PC-3 (cell line): ENCODE data around the gene SMIM22. TPM values are rescaled to one million over a fixed set of nuclear protein-coding genes. Genes with fewer than 3 reads are reported as not detected.

ENCODE experiments used
- ATAC-seq: fragments of 200-7000 bp; cut with Tn5 transposase; 2 replicates; pipeline ENCODE4 v1.9.1; 2020; ENCODE audit warnings: mild to moderate bottlenecking, moderate library complexity
- BruUV-seq: library from RNA; stranded (reverse); fragments of 400-500 nt; replicated peaks from 2 replicates; lab custom pipeline; 2021; lab: Mats Ljungman, UMichigan
- CTCF ChIA-PET: fragments of 300-600 bp; sonication (Branson Sonifier 250); formaldehyde crosslinking; loops from one replicate; lab custom pipeline; 2022; ENCODE audit warnings: antibody characterized with exemption; lab: Charles Lee
- POLR2A ChIA-PET: fragments of 300-600 bp; sonication (Branson Sonifier 250); formaldehyde crosslinking; loops from one replicate; lab custom pipeline; 2022; ENCODE audit warnings: antibody characterized with exemption; ENCODE audit not compliant: unreplicated experiment; lab: Charles Lee
- DNase-seq: peaks from one replicate; pipeline ENCODE4 v3.0.0-alpha.2; 2015
- H2AFZ ChIP-seq: fragments of 300-600 bp; sonication (generic); 2 replicates; pipeline ENCODE4 v1.6.0; 2016; ENCODE audit warnings: antibody characterized with exemption, low read length
- H3F3A ChIP-seq: fragments of 300-600 bp; sonication (generic); one replicate; pipeline ENCODE4 v1.6.0; 2017; ENCODE audit warnings: antibody characterized with exemption, low read length, control low read depth, mild to moderate bottlenecking; ENCODE audit not compliant: unreplicated experiment
- H3K27ac ChIP-seq: fragments of 300-600 bp; sonication (generic); 2 replicates; pipeline ENCODE4 v1.5.1; 2016; ENCODE audit warnings: mild to moderate bottlenecking, low read length
- H3K27me3 ChIP-seq: fragments of 300-600 bp; sonication (generic); 2 replicates; pipeline ENCODE4 v1.6.1; 2016; ENCODE audit warnings: low read length, mixed read lengths
- H3K36me3 ChIP-seq: fragments of 300-600 bp; sonication (generic); 2 replicates; pipeline ENCODE4 v1.6.1; 2016; ENCODE audit warnings: low read depth, mixed run types, low read length, mixed read lengths
- H3K4me1 ChIP-seq: fragments of 300-600 bp; sonication (generic); 2 replicates; pipeline ENCODE4 v1.5.1; 2016; ENCODE audit warnings: low read length; ENCODE audit not compliant: insufficient read depth
- H3K4me2 ChIP-seq: fragments of 300-600 bp; sonication (generic); 2 replicates; pipeline ENCODE4 v1.6.0; 2016; ENCODE audit warnings: low read length
- H3K4me3 ChIP-seq: fragments of 300-600 bp; sonication (generic); 2 replicates; pipeline ENCODE4 v1.5.1; 2016; ENCODE audit warnings: mild to moderate bottlenecking, low read length, mixed read lengths
- H3K79me2 ChIP-seq: fragments of 300-600 bp; sonication (generic); 2 replicates; pipeline ENCODE4 v1.6.1; 2017; ENCODE audit warnings: low read length, mixed read lengths
- H3K9ac ChIP-seq: fragments of 300-600 bp; sonication (generic); 2 replicates; pipeline ENCODE4 v1.6.0; 2016; ENCODE audit warnings: mild to moderate bottlenecking, low read length
- H3K9me2 ChIP-seq: fragments of 300-600 bp; sonication (generic); replicated peaks from 2 replicates; pipeline ENCODE4 v1.6.1; 2016; ENCODE audit warnings: mixed run types, low read length, mixed read lengths
- H3K9me3 ChIP-seq: fragments of 300-600 bp; sonication (generic); 2 replicates; pipeline ENCODE4 v1.6.1; 2016; ENCODE audit warnings: low read length, mixed read lengths
- H4K20me1 ChIP-seq: fragments of 300-600 bp; sonication (generic); 2 replicates; pipeline ENCODE4 v1.6.1; 2016; ENCODE audit warnings: low read length, mixed read lengths
- CTCF ChIP-seq: fragments of 300-600 bp; sonication (generic); conservative IDR thresholded peaks from 2 replicates; pipeline ENCODE4 v1.5.1; 2017; ENCODE audit warnings: antibody characterized with exemption, low read depth, mild to moderate bottlenecking, low read length
- EZH2 ChIP-seq: fragments of 300-600 bp; sonication (generic); IDR thresholded peaks from one replicate; pipeline ENCODE4 v1.6.1; 2017; ENCODE audit warnings: antibody characterized with exemption, mild to moderate bottlenecking, low read length; ENCODE audit not compliant: unreplicated experiment
- EZH2phosphoT487 ChIP-seq: fragments of 300-600 bp; sonication (generic); IDR thresholded peaks from 2 replicates; pipeline ENCODE4 v1.6.1; 2018; ENCODE audit warnings: mild to moderate bottlenecking, antibody characterized with exemption, low read length, borderline replicate concordance
- intact Hi-C: fragments of 100-400 bp; cut with micrococcal nuclease; formaldehyde crosslinking; loops from 2 replicates; pipeline ENCODE4 v1.9.0; 2023
- total RNA-seq: library from RNA; depleted of rRNA; stranded (reverse); fragments of >200 nt; gene quantifications from 2 replicates; pipeline ENCODE4 v1.2.3, GENCODE V29; 2014

SMIM22 gene
- total RNA-seq, 1 experiment from 2014 or later: not detected

- ChIA-PET POLR2A (no interaction called here), CTCF (no interaction called here)
- Histone ChIP-seq H3K27me3 (no peaks in the 10 kb centered on the region), H3K79me2 (peaks cover 4% of the 10 kb centered on the region; the same call in 1 of the 2 replicates), H3K9me2 (no peaks in the 10 kb centered on the region), H4K20me1 (no peaks in the 10 kb centered on the region), H2AFZ (no peak overlapping the region), H3K9me3 (no peaks in the 10 kb centered on the region), H3K36me3 (peaks cover 13% of the 10 kb centered on the region), H3F3A (no peaks in the 10 kb centered on the region), H3K9ac (no peak overlapping the region), H3K4me3 (no peak overlapping the region), H3K27ac (no peak overlapping the region), H3K4me2 (no peak overlapping the region), H3K4me1 (no peaks in the 10 kb centered on the region)
- TF ChIP-seq EZH2 (no peak), CTCF (no peak), EZH2phosphoT487 (no peak)
- no peak for DNase-seq
- no peak for ATAC-seq
- no TSS peak for BruUV-seq
- intact Hi-C loops: no loop called here
Measured at GRCh38 chr16:4760221-4760910, 34.8 kb upstream of the SMIM22 start.

- ChIA-PET POLR2A (no interaction called here), CTCF (no interaction called here)
- no peak overlapping the region for H3K9ac ChIP-seq
- H3K4me1 ChIP-seq: peaks cover 6% of the 10 kb centered on the region
- TF ChIP-seq EZH2phosphoT487: no peak
- TF ChIP-seq CTCF: no peak
- TF ChIP-seq EZH2: no peak
- H3K27ac ChIP-seq: no peak overlapping the region
- no peak overlapping the region for H3K4me3 ChIP-seq
- H3F3A ChIP-seq: no peaks in the 10 kb centered on the region
- no peaks in the 10 kb centered on the region for H3K9me3 ChIP-seq
- H3K79me2 ChIP-seq: peaks cover 20% of the 10 kb centered on the region
- no TSS peak for BruUV-seq
- DNase-seq (no peak), ATAC-seq (no peak)
- intact Hi-C loops: no loop called here
- H4K20me1 ChIP-seq: no peaks in the 10 kb centered on the region
- H3K27me3 ChIP-seq: no peaks in the 10 kb centered on the region
- H3K4me2 ChIP-seq: no peak overlapping the region
- no peak overlapping the region for H2AFZ ChIP-seq
- peaks cover 6% of the 10 kb centered on the region; the same call in 1 of the 2 replicates for H3K36me3 ChIP-seq
- no peaks in the 10 kb centered on the region for H3K9me2 ChIP-seq
Measured at GRCh38 chr16:4762205-4762604, 33.0 kb upstream of the SMIM22 start.

- peaks cover 15% of the 10 kb centered on the region for H3K4me1 ChIP-seq
- ChIA-PET CTCF (no interaction called here), POLR2A (interaction anchor here (0.5 kb wide), 1 partner anchor 84 kb away, joined by 3 read pairs; no protein-coding TSS in a partner anchor)
- no peaks in the 10 kb centered on the region for H3K36me3 ChIP-seq
- no TSS peak for BruUV-seq
- intact Hi-C loops: no loop called here
- no peak overlapping the region for H3K4me3 ChIP-seq
- H3K27ac ChIP-seq: no peak overlapping the region
- DNase-seq (no peak), ATAC-seq (no peak)
- peaks cover 20% of the 10 kb centered on the region for H3K79me2 ChIP-seq
- no peaks in the 10 kb centered on the region for H4K20me1 ChIP-seq
- H3K9me2 ChIP-seq: no peaks in the 10 kb centered on the region
- no peak overlapping the region for H3K4me2 ChIP-seq
- no peak overlapping the region for H2AFZ ChIP-seq
- no peaks in the 10 kb centered on the region for H3K9me3 ChIP-seq
- H3F3A ChIP-seq: no peaks in the 10 kb centered on the region
- H3K27me3 ChIP-seq: no peaks in the 10 kb centered on the region
- no peak overlapping the region for H3K9ac ChIP-seq
- TF ChIP-seq CTCF: no peak
- no peak for TF ChIP-seq EZH2
- TF ChIP-seq EZH2phosphoT487: no peak
Measured at GRCh38 chr16:4763791-4764190, 31.4 kb upstream of the SMIM22 start.
